ENCODE results near the gene GLIS1. TPM values are rescaled to one million over a fixed set of nuclear protein-coding genes. Genes with fewer than 3 reads are reported as not detected.
A peak's percentile ranks its signal among the peaks of the same experiment; 100 is the strongest.

The GLIS1 gene
- total and polyA plus RNA-seq, 2 experiments from 2014 or later: 0.22 to 0.61 TPM

- H4K20me1 ChIP-seq (ENCODE audit: insufficient read depth): no peaks in the 10 kb centered on the region
- peak; percentile 98 for DNase-seq
- H3F3A ChIP-seq (ENCODE audit: insufficient read depth): peaks cover 11% of the 10 kb centered on the region
- H3K27ac ChIP-seq: peak overlapping the region; percentile 98
- no peaks in the 10 kb centered on the region for H3K9me3 ChIP-seq (ENCODE audit: low read depth)
- H3K36me3 ChIP-seq (ENCODE audit: low read depth): no peaks in the 10 kb centered on the region
- no peaks in the 10 kb centered on the region for H3K9me2 ChIP-seq (ENCODE audit: insufficient read depth)
- WGBS, 2 experiments (ENCODE audit: low coverage in 1 of 2, low lambda C conversion rate in 2 of 2, missing lambda C conversion rate in 2 of 2): 17 to 19% methylated on average over 15 of the region's 15 CpGs
- H3K27me3 ChIP-seq (replicated peaks; ENCODE audit: insufficient read depth): no peaks in the 10 kb centered on the region
- no peak for TF ChIP-seq EZH2 (IDR thresholded peaks at IDR 0.05; ENCODE audit: insufficient read depth, poor library complexity, severe bottlenecking)
- no peak for TF ChIP-seq EZH2phosphoT487 (IDR thresholded peaks at IDR 0.05; ENCODE audit: insufficient read depth, low read depth)
- in situ Hi-C loops (cut with MboI): no loop called here
- H3K9ac ChIP-seq: peak overlapping the region; percentile 82
- peak overlapping the region; percentile 70 for H3K4me2 ChIP-seq (ENCODE audit: unreplicated experiment)
- H2AFZ ChIP-seq: peak overlapping the region; percentile 76
- no peaks in the 10 kb centered on the region for H3K79me2 ChIP-seq (ENCODE audit: insufficient read depth)
- peaks cover 34% of the 10 kb centered on the region for H3K4me1 ChIP-seq (ENCODE audit: insufficient read depth)
- peak overlapping the region; percentile 34; the same call in 1 of the 2 replicates for H3K4me3 ChIP-seq
These were observed 197.0 kb downstream of the GLIS1 start for GRCh38 chr1:53541761-53542550.

GRCh38 chr1:53541263-53541625 lies 197.7 kb downstream of the GLIS1 start:
- no peaks in the 10 kb centered on the region for H3K27me3 ChIP-seq (replicated peaks; ENCODE audit: insufficient read depth)
- H3K4me3 ChIP-seq: no peak overlapping the region
- WGBS, 2 experiments (ENCODE audit: low coverage in 1 of 2, low lambda C conversion rate in 2 of 2, missing lambda C conversion rate in 2 of 2): 100% methylated on average over 2 of the region's 2 CpGs
- no peak for DNase-seq
- no peaks in the 10 kb centered on the region for H3K9me2 ChIP-seq (ENCODE audit: insufficient read depth)
- no peaks in the 10 kb centered on the region for H3K36me3 ChIP-seq (ENCODE audit: low read depth)
- H3K4me2 ChIP-seq (ENCODE audit: unreplicated experiment): peak overlapping the region; percentile 70
- TF ChIP-seq EZH2 (IDR thresholded peaks at IDR 0.05; ENCODE audit: insufficient read depth, poor library complexity, severe bottlenecking) (no peak), EZH2phosphoT487 (IDR thresholded peaks at IDR 0.05; ENCODE audit: insufficient read depth, low read depth) (no peak)
- H2AFZ ChIP-seq: 0 out of 2 replicates have a peak overlapping the region, but pooled peaks have one; percentile 76
- no peaks in the 10 kb centered on the region for H3K79me2 ChIP-seq (ENCODE audit: insufficient read depth)
- H4K20me1 ChIP-seq (ENCODE audit: insufficient read depth): no peaks in the 10 kb centered on the region
- H3K4me1 ChIP-seq (ENCODE audit: insufficient read depth): peaks cover 33% of the 10 kb centered on the region
- peak overlapping the region; percentile 98 for H3K27ac ChIP-seq
- H3K9me3 ChIP-seq (ENCODE audit: low read depth): no peaks in the 10 kb centered on the region
- in situ Hi-C loops (cut with MboI): no loop called here
- peaks cover 11% of the 10 kb centered on the region for H3F3A ChIP-seq (ENCODE audit: insufficient read depth)
- H3K9ac ChIP-seq: peak overlapping the region; percentile 82

GRCh38 chr1:53540604-53541262 lies 198.2 kb downstream of the GLIS1 start:
- WGBS, 2 experiments (ENCODE audit: low coverage in 1 of 2, low lambda C conversion rate in 2 of 2, missing lambda C conversion rate in 2 of 2): 96 to 98% methylated on average over 13 to 14 of the region's 14 CpGs
- DNase-seq: no peak

GRCh38 chr1:53539711-53540603 lies 199.0 kb downstream of the GLIS1 start:
- Histone ChIP-seq H3K9me3 (ENCODE audit: low read depth) (no peaks in the 10 kb centered on the region), H3K4me3 (no peak overlapping the region), H3K4me1 (ENCODE audit: insufficient read depth) (peaks cover 32% of the 10 kb centered on the region), H3K27ac (no peak overlapping the region), H3K4me2 (ENCODE audit: unreplicated experiment) (no peak overlapping the region), H3K79me2 (ENCODE audit: insufficient read depth) (no peaks in the 10 kb centered on the region), H2AFZ (no peak overlapping the region), H4K20me1 (ENCODE audit: insufficient read depth) (no peaks in the 10 kb centered on the region), H3K36me3 (ENCODE audit: low read depth) (no peaks in the 10 kb centered on the region), H3K9ac (no peak overlapping the region), H3K9me2 (ENCODE audit: insufficient read depth) (no peaks in the 10 kb centered on the region), H3K27me3 (replicated peaks; ENCODE audit: insufficient read depth) (no peaks in the 10 kb centered on the region), H3F3A (ENCODE audit: insufficient read depth) (peaks cover 11% of the 10 kb centered on the region)
- DNase-seq: no peak
- in situ Hi-C loops (cut with MboI): no loop called here
- WGBS, 2 experiments (ENCODE audit: low coverage in 1 of 2, low lambda C conversion rate in 2 of 2, missing lambda C conversion rate in 2 of 2): 93 to 95% methylated on average over 22 of the region's 22 CpGs
- TF ChIP-seq EZH2 (IDR thresholded peaks at IDR 0.05; ENCODE audit: insufficient read depth, poor library complexity, severe bottlenecking) (no peak), EZH2phosphoT487 (IDR thresholded peaks at IDR 0.05; ENCODE audit: insufficient read depth, low read depth) (no peak)

More at GRCh38 chr1:53540604-53541262, 198.2 kb downstream of the GLIS1 start:
- Histone ChIP-seq H3K27ac (no peak overlapping the region), H3K9ac (no peak overlapping the region), H4K20me1 (ENCODE audit: insufficient read depth) (no peaks in the 10 kb centered on the region), H3K36me3 (ENCODE audit: low read depth) (no peaks in the 10 kb centered on the region), H3K4me3 (no peak overlapping the region), H3K4me1 (ENCODE audit: insufficient read depth) (peaks cover 29% of the 10 kb centered on the region), H2AFZ (no peak overlapping the region), H3F3A (ENCODE audit: insufficient read depth) (peaks cover 11% of the 10 kb centered on the region), H3K4me2 (ENCODE audit: unreplicated experiment) (no peak overlapping the region), H3K9me2 (ENCODE audit: insufficient read depth) (no peaks in the 10 kb centered on the region), H3K9me3 (ENCODE audit: low read depth) (no peaks in the 10 kb centered on the region), H3K27me3 (replicated peaks; ENCODE audit: insufficient read depth) (no peaks in the 10 kb centered on the region), H3K79me2 (ENCODE audit: insufficient read depth) (no peaks in the 10 kb centered on the region)
- in situ Hi-C loops (cut with MboI): no loop called here
- TF ChIP-seq EZH2 (IDR thresholded peaks at IDR 0.05; ENCODE audit: insufficient read depth, poor library complexity, severe bottlenecking) (no peak), EZH2phosphoT487 (IDR thresholded peaks at IDR 0.05; ENCODE audit: insufficient read depth, low read depth) (no peak)

Data from GM23248 (cell line).